DOHH2 (cell line): ENCODE results near the gene LGALS12.

Experiments used
- H3F3A ChIP-seq: fragments of 200-600 bp; sonication (generic), shearing (Covaris generic); 2 replicates; pipeline ENCODE4 v1.6.0; 2016; ENCODE audit warnings: antibody characterized with exemption, mild to moderate bottlenecking; ENCODE audit not compliant: control insufficient read depth, insufficient read depth
- H3K27ac ChIP-seq: fragments of 200-600 bp; sonication (generic); 2 replicates; pipeline ENCODE4 v1.5.1; 2014; ENCODE audit warnings: low read depth, mild to moderate bottlenecking, low read length, moderate library complexity
- H3K27me3 ChIP-seq: fragments of 200-600 bp; sonication (generic); 2 replicates; pipeline ENCODE4 v1.6.1; 2014; ENCODE audit warnings: mild to moderate bottlenecking, low read length, mixed read lengths; ENCODE audit not compliant: control insufficient read depth
- H3K36me3 ChIP-seq: fragments of 200-600 bp; sonication (generic); 2 replicates; pipeline ENCODE4 v1.6.1; 2014; ENCODE audit warnings: mild to moderate bottlenecking, low read length, moderate library complexity, mixed read lengths; ENCODE audit not compliant: control insufficient read depth
- H3K4me1 ChIP-seq: fragments of 200-600 bp; sonication (generic); 2 replicates; pipeline ENCODE4 v1.6.1; 2014; ENCODE audit warnings: mild to moderate bottlenecking, low read length, mixed read lengths; ENCODE audit not compliant: control insufficient read depth
- H3K4me2 ChIP-seq: fragments of 200-600 bp; sonication (generic); 2 replicates; pipeline ENCODE4 v1.6.0; 2014; ENCODE audit warnings: mild to moderate bottlenecking, low read length, moderate library complexity
- H3K4me3 ChIP-seq: fragments of 200-600 bp; sonication (generic); 2 replicates; pipeline ENCODE4 v1.5.1; 2014; ENCODE audit warnings: mild to moderate bottlenecking, low read length, mixed read lengths
- H3K79me2 ChIP-seq: fragments of 200-600 bp; sonication (generic); 2 replicates; pipeline ENCODE4 v1.6.1; 2014; ENCODE audit warnings: mild to moderate bottlenecking, low read length, mixed read lengths; ENCODE audit not compliant: control insufficient read depth
- H3K9me2 ChIP-seq: fragments of 200-600 bp; sonication (generic); replicated peaks from 2 replicates; pipeline ENCODE4 v1.6.1; 2014; ENCODE audit warnings: mild to moderate bottlenecking, low read length, mixed read lengths; ENCODE audit not compliant: control insufficient read depth
- H3K9me3 ChIP-seq: fragments of 200-600 bp; sonication (generic); 2 replicates; pipeline ENCODE4 v1.6.1; 2014; ENCODE audit warnings: antibody characterized with exemption, low read length, mixed read lengths; ENCODE audit not compliant: control insufficient read depth, insufficient read depth
- H4K20me1 ChIP-seq: fragments of 200-600 bp; sonication (generic); 2 replicates; pipeline ENCODE4 v1.6.0; 2014; ENCODE audit warnings: low read depth, mild to moderate bottlenecking, antibody characterized with exemption, low read length, moderate library complexity; ENCODE audit not compliant: control insufficient read depth, insufficient read depth
- EZH2phosphoT487 ChIP-seq: fragments of 200-600 bp; sonication (generic); IDR thresholded peaks from 2 replicates; pipeline ENCODE4 v1.6.1; 2017; ENCODE audit warnings: borderline replicate concordance, mild to moderate bottlenecking, antibody characterized with exemption, low read length, moderate library complexity, mixed read lengths
- TF ChIP-seq, protein P1 (sequence below): fragments of 200-600 bp; sonication (generic); IDR thresholded peaks from one replicate; pipeline ENCODE4 v1.5.1; 2014; ENCODE audit warnings: antibody characterized with exemption, mild to moderate bottlenecking, low read depth, low read length; ENCODE audit not compliant: poor library complexity, severe bottlenecking

The LGALS12 gene, protein sequence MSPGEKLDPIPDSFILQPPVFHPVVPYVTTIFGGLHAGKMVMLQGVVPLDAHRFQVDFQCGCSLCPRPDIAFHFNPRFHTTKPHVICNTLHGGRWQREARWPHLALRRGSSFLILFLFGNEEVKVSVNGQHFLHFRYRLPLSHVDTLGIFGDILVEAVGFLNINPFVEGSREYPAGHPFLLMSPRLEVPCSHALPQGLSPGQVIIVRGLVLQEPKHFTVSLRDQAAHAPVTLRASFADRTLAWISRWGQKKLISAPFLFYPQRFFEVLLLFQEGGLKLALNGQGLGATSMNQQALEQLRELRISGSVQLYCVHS

DNA sequence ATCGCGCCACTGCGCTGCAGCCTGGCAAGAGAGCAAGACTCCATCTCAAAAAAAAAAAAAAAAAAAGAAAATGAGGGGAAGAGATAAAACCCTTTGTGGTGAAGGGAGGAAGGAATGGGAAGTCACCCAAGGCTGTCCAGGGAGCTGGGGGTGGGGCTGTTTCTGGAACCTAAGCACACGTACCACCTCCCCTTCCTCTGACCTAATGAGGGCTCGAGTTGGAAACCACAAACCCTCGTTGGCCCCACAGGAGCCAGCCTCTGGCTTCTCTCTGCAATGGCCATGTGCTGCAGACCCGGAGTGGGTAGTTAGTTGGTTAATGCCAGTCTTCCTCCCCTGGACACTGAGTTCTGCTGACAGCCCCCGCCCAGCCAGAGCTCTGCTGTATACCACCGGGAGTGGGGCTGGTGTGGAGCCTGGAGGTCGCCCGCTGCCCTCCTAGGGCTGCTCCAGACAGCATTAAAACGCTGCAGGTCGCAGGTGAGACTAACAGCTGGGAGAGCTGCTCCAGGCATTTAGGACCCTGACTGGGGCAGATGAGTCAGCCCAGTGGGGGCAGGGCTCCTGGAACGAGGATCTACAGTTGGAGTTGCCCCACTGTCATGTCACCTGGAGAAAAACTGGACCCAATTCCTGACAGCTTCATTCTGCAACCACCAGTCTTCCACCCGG, at the start of gene LGALS12:
Gene LGALS12, plus strand, starts transcription at position 228 of the 672 bp plus-strand sequence. Its CDS starts 375 bp downstream, at position 603.
- no peaks in the 10 kb centered on the region for H3F3A ChIP-seq
- no peak within 1 kb of the TSS for H3K27ac ChIP-seq
- 0 out of 2 replicates have a peak, but pooled peaks cover 3% of the 10 kb centered on the region for H3K27me3 ChIP-seq
- no peaks in the 10 kb centered on the region for H3K4me1 ChIP-seq
- H3K9me3 ChIP-seq = no peaks in the 10 kb centered on the region
- no peaks in the 10 kb centered on the region for H3K9me2 ChIP-seq
- no peaks in the 10 kb centered on the region for H3K79me2 ChIP-seq
- no peaks in the 10 kb centered on the region for H3K36me3 ChIP-seq
- no peaks in the 10 kb centered on the region for H4K20me1 ChIP-seq
- TF ChIP-seq, protein P1, sequence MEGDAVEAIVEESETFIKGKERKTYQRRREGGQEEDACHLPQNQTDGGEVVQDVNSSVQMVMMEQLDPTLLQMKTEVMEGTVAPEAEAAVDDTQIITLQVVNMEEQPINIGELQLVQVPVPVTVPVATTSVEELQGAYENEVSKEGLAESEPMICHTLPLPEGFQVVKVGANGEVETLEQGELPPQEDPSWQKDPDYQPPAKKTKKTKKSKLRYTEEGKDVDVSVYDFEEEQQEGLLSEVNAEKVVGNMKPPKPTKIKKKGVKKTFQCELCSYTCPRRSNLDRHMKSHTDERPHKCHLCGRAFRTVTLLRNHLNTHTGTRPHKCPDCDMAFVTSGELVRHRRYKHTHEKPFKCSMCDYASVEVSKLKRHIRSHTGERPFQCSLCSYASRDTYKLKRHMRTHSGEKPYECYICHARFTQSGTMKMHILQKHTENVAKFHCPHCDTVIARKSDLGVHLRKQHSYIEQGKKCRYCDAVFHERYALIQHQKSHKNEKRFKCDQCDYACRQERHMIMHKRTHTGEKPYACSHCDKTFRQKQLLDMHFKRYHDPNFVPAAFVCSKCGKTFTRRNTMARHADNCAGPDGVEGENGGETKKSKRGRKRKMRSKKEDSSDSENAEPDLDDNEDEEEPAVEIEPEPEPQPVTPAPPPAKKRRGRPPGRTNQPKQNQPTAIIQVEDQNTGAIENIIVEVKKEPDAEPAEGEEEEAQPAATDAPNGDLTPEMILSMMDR = no peak
- TF ChIP-seq EZH2phosphoT487 = no peak
- H3K4me3 ChIP-seq = no peak within 1 kb of the TSS
- no peak within 1 kb of the TSS for H3K4me2 ChIP-seq

DNA sequence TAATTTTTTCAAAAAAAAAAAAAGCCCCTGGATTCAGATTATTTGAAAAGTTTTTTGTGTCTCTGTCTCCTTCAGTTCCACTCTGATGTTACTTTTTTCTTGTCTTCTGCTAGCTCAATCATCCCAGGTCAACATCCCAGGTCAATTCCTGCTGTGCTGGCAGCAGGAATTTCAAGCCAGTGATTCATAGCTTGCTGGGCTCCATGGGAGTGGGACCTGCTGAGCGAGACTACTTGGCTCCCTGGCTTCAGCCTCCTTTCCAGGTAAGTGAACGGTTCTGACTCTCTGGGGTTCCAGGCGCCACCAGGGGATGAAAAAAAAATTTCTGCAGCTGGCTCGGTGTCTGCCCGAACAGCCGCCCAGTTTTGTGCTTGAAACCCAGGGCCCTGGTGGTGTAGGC, 46.3 kb upstream of the LGALS12 start:
- H3K27me3 ChIP-seq = no peaks in the 10 kb centered on the region
- no peaks in the 10 kb centered on the region for H4K20me1 ChIP-seq
- no peak overlapping the region for H3K4me2 ChIP-seq
- H3K27ac ChIP-seq = no peak overlapping the region
- no peak overlapping the region for H3K4me3 ChIP-seq
- no peaks in the 10 kb centered on the region for H3F3A ChIP-seq
- TF ChIP-seq EZH2phosphoT487 = no peak
- TF ChIP-seq, protein P1 = no peak
- no peaks in the 10 kb centered on the region for H3K4me1 ChIP-seq
- H3K36me3 ChIP-seq = no peaks in the 10 kb centered on the region
- H3K79me2 ChIP-seq = no peaks in the 10 kb centered on the region
- H3K9me3 ChIP-seq = no peaks in the 10 kb centered on the region
- H3K9me2 ChIP-seq = no peaks in the 10 kb centered on the region

DNA sequence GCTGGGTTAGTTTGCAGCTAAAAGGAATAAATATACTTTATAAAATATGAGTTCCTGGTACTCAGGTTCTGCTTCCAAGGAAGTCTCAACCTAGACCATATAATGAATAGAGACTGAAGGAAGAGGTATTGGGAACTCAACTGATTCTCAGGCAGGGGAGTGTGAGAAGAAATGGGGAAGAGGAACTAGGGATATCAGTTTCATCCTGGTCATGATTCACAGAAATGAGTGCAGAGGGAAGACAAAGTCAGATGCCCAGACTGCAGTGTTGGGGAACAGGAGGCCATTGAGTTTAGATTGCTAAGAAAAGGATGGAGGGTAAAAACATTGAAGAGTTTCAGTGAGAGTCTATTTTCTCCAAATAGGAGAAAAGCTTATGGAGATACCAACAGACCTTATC, 43.7 kb upstream of the LGALS12 start:
- H3K9me2 ChIP-seq = no peaks in the 10 kb centered on the region
- no peaks in the 10 kb centered on the region for H3K4me1 ChIP-seq
- H3K27ac ChIP-seq = no peak overlapping the region
- no peaks in the 10 kb centered on the region for H3K36me3 ChIP-seq
- no peak overlapping the region for H3K4me3 ChIP-seq
- no peak overlapping the region for H3K4me2 ChIP-seq
- H3F3A ChIP-seq = no peaks in the 10 kb centered on the region
- peaks cover 4% of the 10 kb centered on the region for H3K27me3 ChIP-seq
- H3K79me2 ChIP-seq = no peaks in the 10 kb centered on the region
- H4K20me1 ChIP-seq = no peaks in the 10 kb centered on the region
- no peaks in the 10 kb centered on the region for H3K9me3 ChIP-seq
- TF ChIP-seq, protein P1 = no peak
- no peak for TF ChIP-seq EZH2phosphoT487
